ENCODE measurements around the gene ROR2. TPM values are rescaled to one million over a fixed set of nuclear protein-coding genes. Genes with fewer than 3 reads are reported as not detected.

The ROR2 gene
- total and polyA plus RNA-seq, 2 of the 8 experiments (the other 6 are each of a cell fraction or from before 2014, with no cell fraction given): 2.7 to 4.3 TPM

DNA sequence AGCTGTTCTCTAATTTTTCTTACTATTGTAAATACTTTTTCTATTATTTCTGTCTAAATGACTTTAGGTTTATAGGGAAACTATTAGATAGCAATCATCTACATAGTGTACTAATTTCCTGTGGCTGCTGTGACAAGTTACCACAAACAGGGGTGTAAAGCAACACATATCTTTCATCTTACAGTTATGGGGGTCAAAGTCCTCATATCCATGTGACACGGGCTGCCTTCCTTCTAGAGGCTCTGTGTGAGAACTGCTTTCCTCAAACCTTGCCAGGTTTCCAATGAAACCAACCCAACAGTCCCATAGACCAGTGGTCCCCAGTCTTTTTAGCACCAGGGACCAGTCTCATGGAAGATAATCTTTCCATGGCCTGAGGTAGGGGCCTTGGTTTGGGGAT lies 189.1 kb downstream of the ROR2 start (continued):
- TF ChIP-seq, protein P1, sequence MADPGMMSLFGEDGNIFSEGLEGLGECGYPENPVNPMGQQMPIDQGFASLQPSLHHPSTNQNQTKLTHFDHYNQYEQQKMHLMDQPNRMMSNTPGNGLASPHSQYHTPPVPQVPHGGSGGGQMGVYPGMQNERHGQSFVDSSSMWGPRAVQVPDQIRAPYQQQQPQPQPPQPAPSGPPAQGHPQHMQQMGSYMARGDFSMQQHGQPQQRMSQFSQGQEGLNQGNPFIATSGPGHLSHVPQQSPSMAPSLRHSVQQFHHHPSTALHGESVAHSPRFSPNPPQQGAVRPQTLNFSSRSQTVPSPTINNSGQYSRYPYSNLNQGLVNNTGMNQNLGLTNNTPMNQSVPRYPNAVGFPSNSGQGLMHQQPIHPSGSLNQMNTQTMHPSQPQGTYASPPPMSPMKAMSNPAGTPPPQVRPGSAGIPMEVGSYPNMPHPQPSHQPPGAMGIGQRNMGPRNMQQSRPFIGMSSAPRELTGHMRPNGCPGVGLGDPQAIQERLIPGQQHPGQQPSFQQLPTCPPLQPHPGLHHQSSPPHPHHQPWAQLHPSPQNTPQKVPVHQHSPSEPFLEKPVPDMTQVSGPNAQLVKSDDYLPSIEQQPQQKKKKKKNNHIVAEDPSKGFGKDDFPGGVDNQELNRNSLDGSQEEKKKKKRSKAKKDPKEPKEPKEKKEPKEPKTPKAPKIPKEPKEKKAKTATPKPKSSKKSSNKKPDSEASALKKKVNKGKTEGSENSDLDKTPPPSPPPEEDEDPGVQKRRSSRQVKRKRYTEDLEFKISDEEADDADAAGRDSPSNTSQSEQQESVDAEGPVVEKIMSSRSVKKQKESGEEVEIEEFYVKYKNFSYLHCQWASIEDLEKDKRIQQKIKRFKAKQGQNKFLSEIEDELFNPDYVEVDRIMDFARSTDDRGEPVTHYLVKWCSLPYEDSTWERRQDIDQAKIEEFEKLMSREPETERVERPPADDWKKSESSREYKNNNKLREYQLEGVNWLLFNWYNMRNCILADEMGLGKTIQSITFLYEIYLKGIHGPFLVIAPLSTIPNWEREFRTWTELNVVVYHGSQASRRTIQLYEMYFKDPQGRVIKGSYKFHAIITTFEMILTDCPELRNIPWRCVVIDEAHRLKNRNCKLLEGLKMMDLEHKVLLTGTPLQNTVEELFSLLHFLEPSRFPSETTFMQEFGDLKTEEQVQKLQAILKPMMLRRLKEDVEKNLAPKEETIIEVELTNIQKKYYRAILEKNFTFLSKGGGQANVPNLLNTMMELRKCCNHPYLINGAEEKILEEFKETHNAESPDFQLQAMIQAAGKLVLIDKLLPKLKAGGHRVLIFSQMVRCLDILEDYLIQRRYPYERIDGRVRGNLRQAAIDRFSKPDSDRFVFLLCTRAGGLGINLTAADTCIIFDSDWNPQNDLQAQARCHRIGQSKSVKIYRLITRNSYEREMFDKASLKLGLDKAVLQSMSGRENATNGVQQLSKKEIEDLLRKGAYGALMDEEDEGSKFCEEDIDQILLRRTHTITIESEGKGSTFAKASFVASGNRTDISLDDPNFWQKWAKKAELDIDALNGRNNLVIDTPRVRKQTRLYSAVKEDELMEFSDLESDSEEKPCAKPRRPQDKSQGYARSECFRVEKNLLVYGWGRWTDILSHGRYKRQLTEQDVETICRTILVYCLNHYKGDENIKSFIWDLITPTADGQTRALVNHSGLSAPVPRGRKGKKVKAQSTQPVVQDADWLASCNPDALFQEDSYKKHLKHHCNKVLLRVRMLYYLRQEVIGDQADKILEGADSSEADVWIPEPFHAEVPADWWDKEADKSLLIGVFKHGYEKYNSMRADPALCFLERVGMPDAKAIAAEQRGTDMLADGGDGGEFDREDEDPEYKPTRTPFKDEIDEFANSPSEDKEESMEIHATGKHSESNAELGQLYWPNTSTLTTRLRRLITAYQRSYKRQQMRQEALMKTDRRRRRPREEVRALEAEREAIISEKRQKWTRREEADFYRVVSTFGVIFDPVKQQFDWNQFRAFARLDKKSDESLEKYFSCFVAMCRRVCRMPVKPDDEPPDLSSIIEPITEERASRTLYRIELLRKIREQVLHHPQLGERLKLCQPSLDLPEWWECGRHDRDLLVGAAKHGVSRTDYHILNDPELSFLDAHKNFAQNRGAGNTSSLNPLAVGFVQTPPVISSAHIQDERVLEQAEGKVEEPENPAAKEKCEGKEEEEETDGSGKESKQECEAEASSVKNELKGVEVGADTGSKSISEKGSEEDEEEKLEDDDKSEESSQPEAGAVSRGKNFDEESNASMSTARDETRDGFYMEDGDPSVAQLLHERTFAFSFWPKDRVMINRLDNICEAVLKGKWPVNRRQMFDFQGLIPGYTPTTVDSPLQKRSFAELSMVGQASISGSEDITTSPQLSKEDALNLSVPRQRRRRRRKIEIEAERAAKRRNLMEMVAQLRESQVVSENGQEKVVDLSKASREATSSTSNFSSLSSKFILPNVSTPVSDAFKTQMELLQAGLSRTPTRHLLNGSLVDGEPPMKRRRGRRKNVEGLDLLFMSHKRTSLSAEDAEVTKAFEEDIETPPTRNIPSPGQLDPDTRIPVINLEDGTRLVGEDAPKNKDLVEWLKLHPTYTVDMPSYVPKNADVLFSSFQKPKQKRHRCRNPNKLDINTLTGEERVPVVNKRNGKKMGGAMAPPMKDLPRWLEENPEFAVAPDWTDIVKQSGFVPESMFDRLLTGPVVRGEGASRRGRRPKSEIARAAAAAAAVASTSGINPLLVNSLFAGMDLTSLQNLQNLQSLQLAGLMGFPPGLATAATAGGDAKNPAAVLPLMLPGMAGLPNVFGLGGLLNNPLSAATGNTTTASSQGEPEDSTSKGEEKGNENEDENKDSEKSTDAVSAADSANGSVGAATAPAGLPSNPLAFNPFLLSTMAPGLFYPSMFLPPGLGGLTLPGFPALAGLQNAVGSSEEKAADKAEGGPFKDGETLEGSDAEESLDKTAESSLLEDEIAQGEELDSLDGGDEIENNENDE (IDR thresholded peaks at IDR 0.05; ENCODE audit: insufficient replicate concordance, low read length): no peak
- TF ChIP-seq SIN3A (conservative IDR thresholded peaks at IDR 0.05 in 1 of 2, IDR thresholded peaks at IDR 0.05 in 1 of 2; ENCODE audit: low read depth in 1 of 2, low read length in 2 of 2) (no peak), HDAC2 (IDR thresholded peaks at IDR 0.05; ENCODE audit: borderline replicate concordance in 1 of 2, low read depth in 2 of 2, low read length in 2 of 2) (no peak), SAP30 (IDR thresholded peaks at IDR 0.05; ENCODE audit: insufficient read depth, insufficient replicate concordance, low read length) (no peak), BCL11A (IDR thresholded peaks at IDR 0.05; ENCODE audit: low read depth in 2 of 2, low read length in 2 of 2) (no peak)
- TF ChIP-seq, protein P2, sequence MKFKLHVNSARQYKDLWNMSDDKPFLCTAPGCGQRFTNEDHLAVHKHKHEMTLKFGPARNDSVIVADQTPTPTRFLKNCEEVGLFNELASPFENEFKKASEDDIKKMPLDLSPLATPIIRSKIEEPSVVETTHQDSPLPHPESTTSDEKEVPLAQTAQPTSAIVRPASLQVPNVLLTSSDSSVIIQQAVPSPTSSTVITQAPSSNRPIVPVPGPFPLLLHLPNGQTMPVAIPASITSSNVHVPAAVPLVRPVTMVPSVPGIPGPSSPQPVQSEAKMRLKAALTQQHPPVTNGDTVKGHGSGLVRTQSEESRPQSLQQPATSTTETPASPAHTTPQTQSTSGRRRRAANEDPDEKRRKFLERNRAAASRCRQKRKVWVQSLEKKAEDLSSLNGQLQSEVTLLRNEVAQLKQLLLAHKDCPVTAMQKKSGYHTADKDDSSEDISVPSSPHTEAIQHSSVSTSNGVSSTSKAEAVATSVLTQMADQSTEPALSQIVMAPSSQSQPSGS (IDR thresholded peaks at IDR 0.05; ENCODE audit: low read length): no peak

All from H1 (cell line).